LoVo (cell line): ENCODE data around the gene PPP6R2.

Source experiments
- DNase-seq: peaks from one replicate; pipeline ENCODE4 v3.0.0-alpha.2; 2016; ENCODE audit warnings: low spot score

The PPP6R2 gene

DNA sequence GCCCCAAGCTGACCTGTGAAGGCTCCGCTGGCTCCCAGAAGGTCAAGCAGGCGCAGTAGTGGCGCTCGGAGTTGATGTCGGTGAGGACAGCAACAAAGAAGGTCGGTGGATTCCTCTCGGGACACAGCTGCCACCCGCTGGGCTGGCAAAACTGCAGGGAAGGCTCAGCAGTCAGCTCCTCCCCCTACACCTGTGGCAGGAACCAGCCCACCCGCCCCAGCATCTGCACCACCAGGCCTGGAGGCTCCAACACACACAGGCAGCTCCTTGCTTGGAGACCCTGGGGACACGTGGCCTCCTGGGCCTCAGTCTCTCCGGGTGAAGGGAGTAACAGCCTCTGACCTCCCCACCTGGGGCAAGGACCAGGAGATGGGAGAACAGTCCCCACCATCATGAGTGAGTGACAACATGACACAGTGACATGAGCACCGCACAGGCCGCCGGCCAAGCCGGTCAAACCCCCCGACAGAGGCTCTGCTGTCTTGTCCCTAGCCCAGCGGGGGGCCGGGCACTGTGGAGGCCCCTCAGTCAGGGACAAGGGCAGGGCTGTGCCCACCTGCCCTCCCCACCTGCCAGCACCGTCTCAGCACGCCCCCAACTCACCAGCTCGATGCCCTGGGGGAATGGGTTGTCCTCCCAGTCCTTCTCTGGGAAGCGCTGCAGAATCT is 124.8 kb downstream of the PPP6R2 start:
- no peak for DNase-seq

DNA sequence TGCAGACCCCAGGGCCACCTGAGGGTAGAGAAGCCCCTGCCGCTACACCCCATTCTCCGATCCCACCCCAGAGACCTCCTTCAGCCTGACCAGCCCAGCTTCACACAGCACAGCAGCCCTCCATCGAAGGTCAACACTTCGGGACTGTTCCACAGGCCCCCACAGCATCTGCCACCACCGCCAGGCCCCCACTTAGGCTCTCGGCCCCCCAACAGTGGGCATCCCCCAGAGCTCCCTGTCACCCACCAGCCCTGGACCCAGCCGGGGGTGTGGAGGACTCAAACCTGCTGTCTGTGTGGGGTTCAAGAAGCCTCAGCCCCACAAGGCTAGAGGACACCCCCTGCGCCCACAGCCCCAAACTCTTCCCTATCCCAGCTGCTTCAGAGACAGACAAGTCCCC is 125.5 kb downstream of the PPP6R2 start:
- DNase-seq: no peak

DNA sequence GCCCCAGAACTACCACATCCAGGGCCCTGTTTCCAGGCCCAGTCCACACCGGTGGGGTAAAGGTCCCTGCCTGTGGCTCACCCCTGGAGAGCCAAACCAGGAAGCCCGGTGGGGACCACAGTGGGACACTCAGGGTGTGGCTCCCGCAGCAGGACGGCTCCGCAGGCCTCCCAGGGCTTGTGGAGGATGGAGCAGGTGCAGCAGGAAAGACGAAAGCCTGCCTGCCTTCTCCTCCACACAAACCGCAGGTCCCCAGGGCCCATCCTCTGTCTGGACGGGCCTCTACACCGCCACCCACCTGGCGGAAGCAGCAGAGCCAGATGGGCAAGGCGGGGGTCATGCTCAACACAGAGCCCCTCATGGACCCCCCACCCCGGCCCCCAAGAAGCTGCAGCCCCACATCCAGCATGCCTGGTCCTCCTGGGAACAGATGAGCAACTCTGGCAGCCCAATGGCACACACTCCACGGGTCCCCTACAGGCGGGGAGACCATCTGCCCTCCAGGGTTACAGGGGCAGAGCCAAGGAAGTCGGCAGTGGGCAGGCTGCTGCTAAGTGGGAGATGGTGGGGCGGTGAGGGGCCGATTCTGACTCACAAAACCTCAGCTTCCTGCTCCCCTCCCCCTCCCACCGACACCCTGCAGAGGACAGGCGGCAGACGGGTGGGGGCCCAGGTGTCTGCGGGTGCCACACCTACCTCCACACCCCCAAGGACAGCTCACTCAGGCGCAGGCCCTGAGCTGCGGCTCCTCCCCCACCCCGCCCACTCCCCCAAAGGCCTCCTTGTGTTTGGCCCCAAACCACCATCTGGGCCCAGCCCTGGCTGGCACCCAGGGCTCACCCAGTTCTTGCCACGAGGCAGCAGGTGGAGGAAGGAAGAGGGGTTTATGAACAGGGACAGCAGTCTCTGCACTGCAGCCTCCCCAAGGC is 126.5 kb downstream of the PPP6R2 start:
- DNase-seq: peak; percentile 81

DNA sequence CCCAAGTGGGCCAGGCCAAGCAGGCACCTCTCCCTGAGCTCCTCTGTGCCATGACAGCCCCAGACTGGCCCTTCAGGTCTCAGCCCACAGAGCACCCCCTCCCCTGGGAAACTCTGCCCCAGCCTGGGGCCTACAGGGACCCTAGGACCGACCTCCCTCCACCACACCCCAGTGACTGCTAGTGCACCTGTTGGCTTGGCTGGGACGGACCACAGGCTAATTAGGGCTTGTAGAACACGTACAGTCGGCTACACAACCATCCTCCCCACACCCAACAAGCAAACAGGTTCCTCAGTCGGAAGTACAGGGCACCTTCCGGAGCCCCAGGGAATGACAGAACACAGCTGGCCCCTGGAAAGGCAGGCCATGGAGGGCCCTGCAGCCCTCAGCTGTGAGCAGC is 127.4 kb downstream of the PPP6R2 start:
- DNase-seq: no peak

DNA sequence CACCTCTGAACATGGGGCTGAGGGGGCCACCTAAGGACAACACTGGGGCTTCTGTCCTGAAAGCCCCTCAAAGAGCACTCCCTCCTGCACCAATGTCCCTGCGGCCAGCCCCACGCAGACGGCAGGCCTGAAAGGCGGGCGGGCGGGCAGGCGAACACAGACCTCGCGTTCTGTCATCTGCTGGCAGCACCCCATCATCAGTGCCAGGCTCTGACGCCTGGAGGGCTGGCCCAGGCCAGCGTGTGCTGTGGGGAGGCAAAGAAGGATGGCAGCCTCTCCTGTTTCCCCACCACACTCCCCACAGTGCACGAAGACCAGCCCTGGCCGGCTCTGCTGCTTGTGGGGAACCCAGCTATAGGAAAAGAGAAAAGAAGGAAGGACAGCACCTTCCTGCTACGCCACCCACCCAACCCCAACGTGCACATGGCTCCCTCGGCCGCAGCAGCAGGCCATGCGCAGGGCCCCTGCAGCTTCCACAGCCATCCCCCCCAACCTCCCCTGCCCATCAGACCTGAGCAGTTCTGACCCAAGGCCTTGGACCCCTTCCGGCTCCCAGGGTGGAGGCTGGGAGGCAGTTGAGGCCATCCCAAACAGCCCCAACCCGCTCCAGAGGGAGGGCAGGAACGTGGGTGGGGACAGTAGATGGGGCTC is 128.2 kb downstream of the PPP6R2 start:
- DNase-seq: no peak

DNA sequence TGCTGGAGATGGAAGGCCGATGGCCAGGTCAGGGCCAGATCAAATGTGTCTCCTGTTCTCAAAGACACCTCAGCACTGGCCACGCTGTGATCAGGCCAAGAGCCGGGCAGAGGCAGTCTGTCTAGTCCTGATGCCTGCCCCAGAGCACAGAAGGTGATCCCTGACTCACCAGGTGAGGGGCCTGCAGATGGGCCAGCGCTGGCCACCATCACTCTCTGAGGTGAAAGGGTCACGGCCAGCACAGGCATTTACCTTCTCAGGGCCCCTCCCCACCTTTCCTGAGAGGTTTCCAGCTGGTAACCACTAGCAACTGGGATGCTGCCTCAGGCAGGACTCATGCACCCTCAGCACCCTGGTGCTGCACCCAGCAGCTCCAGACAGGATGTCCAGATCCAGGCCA is 128.8 kb downstream of the PPP6R2 start:
- no peak for DNase-seq

DNA sequence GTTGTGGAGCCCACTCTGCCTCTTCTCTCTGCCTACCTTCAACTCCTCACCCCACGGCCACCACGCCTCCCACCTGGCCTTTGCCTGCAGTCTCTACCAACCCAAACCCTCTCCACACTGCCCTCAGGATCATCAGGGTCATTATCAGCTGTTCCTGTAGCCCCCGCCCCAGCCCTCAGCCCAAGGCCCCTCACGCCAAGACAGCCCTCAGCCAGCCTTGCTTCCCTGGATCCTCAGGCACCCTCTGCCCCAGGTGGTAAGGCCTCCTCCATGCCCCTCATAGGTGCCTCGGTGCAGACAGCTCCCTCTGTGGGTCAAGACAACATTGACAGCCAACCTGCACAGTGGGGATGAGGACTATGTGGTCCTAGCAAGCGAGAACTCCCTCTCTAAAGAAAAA is 130.0 kb downstream of the PPP6R2 start:
- no peak for DNase-seq

DNA sequence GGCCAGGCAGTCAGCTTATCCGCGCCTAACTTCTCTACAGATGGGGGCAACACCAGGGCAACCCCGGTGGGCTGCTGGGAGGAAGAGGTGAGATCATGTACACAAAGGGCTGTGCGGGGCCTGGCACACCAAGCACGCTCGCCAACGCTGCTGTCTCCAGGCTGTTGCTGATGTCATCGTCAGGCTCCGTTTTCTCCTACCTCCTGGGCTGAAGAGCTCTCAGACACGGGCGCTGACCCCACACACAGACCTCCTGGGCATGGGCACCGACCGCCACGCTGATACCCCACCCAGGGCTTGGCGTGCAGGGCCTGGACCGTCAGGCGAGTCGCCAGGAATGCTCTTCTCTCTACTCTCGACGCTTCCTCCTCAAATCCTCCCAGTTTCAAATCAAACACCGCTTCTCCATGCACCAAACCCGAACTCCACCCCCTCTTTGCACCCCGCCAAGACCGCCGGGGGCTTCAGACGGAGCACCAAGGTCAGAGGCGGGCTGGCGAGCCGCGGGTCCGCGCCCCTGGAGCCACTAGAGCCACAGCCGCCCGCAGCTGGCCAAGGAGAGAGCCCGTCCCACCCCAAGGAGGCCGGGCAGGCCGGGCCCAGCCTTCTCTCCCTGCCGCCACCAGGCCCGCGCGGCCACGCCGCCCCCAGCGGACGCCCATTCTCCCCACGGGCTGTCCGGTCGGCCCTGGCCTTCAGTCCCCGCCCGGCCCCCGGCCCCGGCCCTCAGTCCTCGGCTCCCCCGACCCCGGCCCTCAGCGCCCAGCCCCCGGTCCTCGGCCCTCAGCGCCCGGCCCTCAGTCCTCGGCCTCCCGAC is 130.9 kb downstream of the PPP6R2 start:
- no peak for DNase-seq

DNA sequence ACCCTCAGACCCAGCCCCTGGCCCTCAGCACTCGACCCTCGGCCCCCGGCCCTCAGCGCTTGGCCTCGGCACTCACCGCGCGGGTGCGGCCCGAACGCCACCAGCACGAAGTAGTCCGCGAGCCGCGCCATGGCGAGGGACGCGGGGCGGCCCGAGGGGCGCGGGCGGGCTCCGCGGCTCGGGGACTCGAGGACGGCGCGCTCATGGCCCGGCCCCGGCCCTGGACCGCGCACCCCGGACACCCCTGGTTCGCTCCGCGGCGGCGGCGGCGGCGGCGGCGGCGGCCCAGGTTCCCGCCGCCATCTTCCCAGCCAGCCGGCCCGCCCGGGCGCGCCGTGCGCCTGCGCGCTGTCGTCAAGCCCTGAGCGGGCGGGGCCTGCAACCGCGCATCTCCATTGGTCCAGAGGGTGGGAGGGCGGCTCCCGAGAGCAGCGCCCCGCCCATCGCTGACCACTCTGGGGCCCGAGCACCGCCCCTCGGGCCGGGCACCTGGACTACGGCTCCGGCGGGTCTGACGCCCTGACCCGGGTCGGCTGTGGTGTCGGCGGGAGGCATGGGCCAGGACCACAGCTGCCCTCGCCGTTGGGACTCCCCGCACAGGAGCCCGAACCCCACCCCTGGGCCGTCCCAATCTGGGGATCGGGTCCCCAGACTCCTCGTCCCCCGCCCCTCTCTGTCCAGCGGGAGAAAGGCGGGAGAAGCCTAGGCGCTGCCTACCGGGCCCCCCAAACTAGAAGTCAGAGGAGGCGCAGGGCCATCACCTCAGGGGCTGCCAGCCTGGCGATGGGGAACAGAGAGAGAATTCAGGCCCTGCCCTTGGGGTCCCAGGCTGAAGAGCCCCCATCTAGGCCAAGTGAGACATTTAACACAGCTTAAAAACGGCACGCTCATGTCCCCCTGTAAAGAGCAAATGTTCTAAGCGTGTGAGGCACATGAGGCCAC is 131.9 kb downstream of the PPP6R2 start, which contains the start of gene SBF1:
TSS of gene SBF1 (minus strand) at position 326 of the 942 bp plus-strand sequence. CDS start at position 131, 195 bp downstream.
- peak; percentile 92 for DNase-seq

DNA sequence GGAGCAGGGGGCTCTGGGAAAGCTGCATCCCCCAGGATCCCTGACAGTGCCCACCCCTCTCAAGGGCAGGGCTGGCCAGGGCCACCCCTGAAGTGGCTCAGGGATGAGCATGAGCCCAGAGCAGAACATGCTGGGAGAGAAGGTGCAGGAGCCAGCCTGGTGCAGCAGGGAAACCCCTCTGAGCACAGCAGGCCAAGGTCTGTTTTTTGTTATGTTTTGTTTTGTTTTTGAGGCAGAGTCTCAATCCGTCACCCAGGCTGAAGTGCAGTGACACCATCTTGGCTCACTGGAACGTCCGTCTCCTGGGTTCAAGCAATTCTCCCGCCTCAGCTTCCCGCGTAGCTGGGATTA is 132.5 kb downstream of the PPP6R2 start:
- DNase-seq: no peak

DNA sequence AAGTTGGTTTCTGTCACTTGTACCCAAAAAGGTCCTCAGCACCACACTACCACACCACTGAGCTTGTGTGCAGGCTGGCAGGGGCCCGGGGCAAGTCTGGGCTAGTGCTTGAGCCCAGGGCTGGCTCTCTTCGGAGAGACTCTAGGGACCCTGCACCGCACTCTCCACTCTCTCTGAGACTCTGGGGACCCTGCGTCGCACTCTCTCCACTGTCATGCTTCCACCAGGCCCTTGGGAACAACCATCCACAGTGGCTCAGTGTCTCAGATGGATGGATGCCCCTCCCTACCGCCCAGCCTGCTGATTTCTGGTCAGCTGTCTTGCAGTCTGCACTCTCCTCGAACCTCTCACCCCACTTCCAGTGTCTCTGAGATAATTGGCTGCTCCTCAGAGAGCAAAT is 133.7 kb downstream of the PPP6R2 start:
- DNase-seq: no peak

DNA sequence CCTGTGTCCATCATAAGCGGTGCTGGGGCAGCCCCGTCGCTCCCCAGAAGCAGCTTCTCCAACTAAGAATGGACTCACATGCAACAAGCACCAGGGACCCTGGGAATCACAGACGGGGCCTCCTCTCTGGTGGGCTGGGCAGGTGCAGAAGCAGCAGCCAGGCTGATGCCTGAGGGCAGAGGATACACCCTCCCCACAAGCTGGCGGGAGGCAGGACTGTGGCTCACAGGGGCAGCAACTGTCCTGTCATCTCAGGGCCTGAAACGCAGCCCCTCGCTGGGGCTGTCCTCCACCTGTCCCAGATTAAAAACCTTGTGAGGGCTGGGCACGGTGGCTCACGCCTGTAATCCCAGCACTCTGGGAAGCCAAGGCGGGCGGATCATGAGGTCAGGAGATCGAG is 134.8 kb downstream of the PPP6R2 start:
- no peak for DNase-seq

DNA sequence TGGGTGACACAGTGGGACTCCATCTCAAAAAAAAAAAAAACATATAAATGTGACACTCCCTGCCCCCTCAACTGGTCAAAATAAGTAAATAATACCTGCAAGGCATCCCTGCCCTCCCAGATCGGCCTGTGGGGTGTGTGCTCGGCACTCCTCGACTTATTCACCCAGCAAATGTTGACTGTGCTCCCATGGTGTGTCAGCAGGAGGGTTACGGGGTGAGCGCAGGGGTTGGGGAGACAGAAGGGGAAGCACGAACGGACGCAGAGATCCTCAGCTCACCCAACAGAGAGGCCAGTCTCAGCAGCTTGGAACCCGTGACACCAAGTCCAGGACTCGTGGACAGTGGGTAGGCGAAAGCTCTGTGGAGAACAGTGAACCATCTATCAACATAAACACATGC is 136.6 kb downstream of the PPP6R2 start:
- DNase-seq: no peak

DNA sequence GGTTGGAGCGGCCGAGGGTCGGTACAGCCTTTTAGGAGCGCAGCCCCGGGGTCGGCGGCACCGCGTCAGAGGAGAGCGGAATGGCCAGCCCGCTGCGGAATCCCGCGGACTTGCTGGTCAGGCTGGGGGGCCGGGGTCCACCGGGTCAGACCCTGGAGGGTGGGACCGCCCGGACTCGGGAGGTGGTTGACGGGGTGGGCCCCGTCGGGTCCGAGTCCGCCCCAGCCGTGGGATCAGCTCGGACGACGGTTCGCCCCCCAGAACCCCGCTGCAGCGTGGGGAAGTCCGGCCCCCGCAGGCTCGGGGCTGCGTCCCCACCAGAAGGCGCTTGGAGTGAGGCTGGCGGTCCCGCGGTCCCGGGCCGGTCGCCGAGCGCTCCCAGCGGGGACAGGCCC is 137.9 kb downstream of the PPP6R2 start:
- DNase-seq: no peak

DNA sequence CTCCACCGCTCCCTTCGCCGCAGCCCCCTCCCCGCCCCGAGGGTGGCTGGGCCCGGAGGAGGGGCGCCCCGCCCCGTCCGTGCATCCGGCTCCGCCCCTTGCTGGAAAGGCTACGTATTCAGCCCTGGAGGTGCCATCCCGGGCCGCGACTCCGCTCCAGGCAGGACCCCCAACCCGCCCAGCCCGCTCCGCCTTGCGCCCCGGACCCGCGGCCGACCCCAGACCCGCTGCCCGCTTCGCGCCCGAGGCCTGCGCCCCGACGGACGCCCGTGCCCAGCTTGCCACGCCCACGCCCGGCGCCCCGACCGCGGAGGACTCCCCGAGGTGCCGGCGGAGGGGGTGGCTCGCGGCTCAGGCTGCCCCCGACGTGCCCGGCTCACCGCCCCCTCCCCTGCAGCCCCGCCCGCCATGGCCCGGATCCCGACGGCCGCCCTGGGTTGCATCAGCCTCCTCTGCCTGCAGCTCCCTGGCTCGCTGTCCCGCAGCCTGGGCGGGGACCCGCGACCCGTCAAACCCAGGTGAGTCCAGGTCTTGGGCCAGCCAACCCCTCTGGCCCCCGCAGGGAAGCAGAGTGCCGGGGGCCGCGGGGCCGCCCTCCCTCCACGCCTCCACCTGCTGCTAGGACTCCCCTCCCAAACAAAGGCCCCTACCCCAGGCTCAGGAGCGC is 138.4 kb downstream of the PPP6R2 start, which contains the start of gene ADM2:
TSS of gene ADM2 (plus strand) at position 104 of the 667 bp plus-strand sequence. CDS start at position 409, 305 bp downstream.
- no peak for DNase-seq

DNA sequence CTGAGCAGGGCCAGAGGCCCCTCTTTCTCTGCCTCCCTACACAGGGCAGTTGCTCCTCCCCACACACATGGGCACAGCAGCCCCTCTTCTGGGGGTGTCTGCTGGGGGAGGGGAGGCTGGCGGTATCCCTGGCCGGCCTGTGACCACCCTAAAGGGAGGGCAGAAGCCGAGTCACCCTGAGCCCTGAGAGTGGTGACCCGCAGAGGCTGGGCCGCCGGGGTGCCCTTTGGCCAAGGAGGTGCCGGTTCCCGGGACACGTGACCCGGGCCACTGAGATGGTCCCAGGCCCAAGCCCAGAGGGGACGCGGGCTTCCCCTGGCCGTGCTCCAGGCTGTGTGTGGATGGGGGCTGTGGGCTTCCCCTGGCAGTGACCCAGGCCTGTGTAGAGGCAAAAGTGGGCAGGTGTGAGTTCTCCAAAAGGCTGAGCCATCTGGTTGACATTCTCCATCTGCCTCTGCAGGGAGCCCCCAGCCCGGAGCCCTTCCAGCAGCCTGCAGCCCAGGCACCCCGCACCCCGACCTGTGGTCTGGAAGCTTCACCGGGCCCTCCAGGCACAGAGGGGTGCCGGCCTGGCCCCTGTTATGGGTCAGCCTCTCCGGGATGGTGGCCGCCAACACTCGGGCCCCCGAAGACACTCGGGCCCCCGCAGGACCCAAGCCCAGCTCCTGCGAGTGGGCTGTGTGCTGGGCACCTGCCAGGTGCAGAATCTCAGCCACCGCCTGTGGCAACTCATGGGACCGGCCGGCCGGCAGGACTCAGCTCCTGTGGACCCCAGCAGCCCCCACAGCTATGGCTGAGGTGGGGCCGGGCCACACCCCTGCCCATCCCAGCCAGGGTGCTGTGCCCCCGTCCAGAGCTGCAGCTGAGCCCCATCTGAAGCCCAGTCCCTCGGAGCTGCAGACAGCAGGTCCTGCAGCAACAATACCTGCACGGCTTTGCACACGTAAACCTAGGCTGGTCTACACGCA is 139.3 kb downstream of the PPP6R2 start:
- DNase-seq: no peak

DNA sequence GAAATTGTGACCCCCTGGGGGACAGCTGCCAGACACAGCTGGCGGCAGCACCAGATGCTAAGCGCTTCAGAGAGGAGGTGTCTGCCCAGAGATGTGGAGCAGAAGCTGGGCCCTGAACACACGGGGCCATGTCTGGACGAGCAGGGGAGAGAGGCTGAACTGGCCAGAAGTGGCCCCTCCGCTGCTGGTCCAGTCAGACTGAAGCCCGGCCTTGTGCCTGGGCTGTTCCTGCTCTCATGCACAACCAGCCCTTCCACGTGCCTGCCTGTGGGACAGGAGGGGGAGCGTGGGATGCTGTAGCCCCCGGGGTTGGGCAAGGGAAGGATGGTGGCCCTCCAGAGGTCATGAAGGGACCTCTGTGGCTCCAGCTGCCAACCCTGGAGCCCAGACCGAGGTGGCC is 140.0 kb downstream of the PPP6R2 start:
- DNase-seq: no peak

DNA sequence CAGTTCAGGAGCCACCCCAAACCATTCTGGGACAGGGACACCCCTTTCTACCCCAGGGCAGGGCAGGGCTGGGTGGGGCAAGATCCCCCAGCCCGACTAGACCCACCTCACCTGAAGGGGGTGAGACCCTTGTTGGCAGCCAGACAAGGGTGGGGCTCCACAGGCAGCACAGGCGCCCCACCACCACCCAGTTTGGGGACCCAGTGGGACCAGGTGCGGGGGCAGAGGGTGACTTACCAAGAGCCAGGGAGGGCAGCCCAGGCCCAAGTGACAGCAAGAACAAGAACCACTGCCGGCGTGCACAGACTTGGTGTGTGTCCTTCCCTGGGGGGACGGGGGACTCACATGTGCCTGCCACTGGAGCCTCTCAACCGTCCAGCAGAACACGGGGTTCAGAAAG is 140.4 kb downstream of the PPP6R2 start:
- DNase-seq: no peak
